ENCODE results near the gene MPV17. TPM values are rescaled to one million over a fixed set of nuclear protein-coding genes. Genes with fewer than 3 reads are reported as not detected.

Gene MPV17
- total and polyA plus RNA-seq, 2 of the 13 experiments (the other 11 are each of a cell fraction or from before 2014, with no cell fraction given): 48.9 to 129 TPM

GRCh38 chr2:27320958-27321543 is 1.8 kb downstream of the MPV17 start (continued):
- peak; percentile 80; the same call in 1 of the 2 replicates for TF ChIP-seq ZHX2 (IDR thresholded peaks at IDR 0.05; ENCODE audit: low read depth)
- TF ChIP-seq ZHX2 (CRISPR knock-in tag; IDR thresholded peaks at IDR 0.05; ENCODE audit: borderline replicate concordance): no peak
- TF ChIP-seq MED1 (CRISPR knock-in tag; IDR thresholded peaks at IDR 0.05): peak; percentile 92
- TF ChIP-seq ZNF580 (CRISPR knock-in tag; IDR thresholded peaks at IDR 0.05; ENCODE audit: borderline replicate concordance, low read depth): peak; percentile 80; the same call in 1 of the 2 replicates
- peak; percentile 66; the same call in 1 of the 2 replicates for TF ChIP-seq ZNF292 (CRISPR knock-in tag; IDR thresholded peaks at IDR 0.05; ENCODE audit: borderline replicate concordance, low read depth)
- TF ChIP-seq HMGA1 (CRISPR knock-in tag; conservative IDR thresholded peaks at IDR 0.05): no peak
- no peak for TF ChIP-seq HNRNPH1 (optimal IDR thresholded peaks at IDR 0.05; ENCODE audit: low read depth, low read length)
- no peak for TF ChIP-seq ZNF674 (CRISPR knock-in tag; IDR thresholded peaks at IDR 0.05; ENCODE audit: low read depth)
- TF ChIP-seq ZNF567 (CRISPR knock-in tag; IDR thresholded peaks at IDR 0.05; ENCODE audit: borderline replicate concordance): no peak
- no peak for TF ChIP-seq ZNF773 (CRISPR knock-in tag; IDR thresholded peaks at IDR 0.05; ENCODE audit: borderline replicate concordance)
- TF ChIP-seq CCAR2 (optimal IDR thresholded peaks at IDR 0.05; ENCODE audit: low read depth, low read length): no peak
- 0 out of 2 replicates have a peak, but pooled peaks have one; percentile 27 for TF ChIP-seq HIVEP1 (CRISPR knock-in tag; IDR thresholded peaks at IDR 0.05)
- peak; percentile 36; the same call in 1 of the 2 replicates for TF ChIP-seq KMT2A (CRISPR knock-in tag; IDR thresholded peaks at IDR 0.05)
- no peak for TF ChIP-seq ZKSCAN5 (CRISPR knock-in tag; IDR thresholded peaks at IDR 0.05)
- TF ChIP-seq MIXL1 (CRISPR knock-in tag; IDR thresholded peaks at IDR 0.05): peak; percentile 86
- no peak for TF ChIP-seq ISX (CRISPR knock-in tag; conservative IDR thresholded peaks at IDR 0.05)
- no peak for TF ChIP-seq ZNF251 (CRISPR knock-in tag; IDR thresholded peaks at IDR 0.05)
- TF ChIP-seq ZNF768 (CRISPR knock-in tag; IDR thresholded peaks at IDR 0.05): peak; percentile 52; the same call in 1 of the 2 replicates
- TF ChIP-seq TCF7 (IDR thresholded peaks at IDR 0.05; ENCODE audit: low read depth): no peak
- TF ChIP-seq SUZ12 (IDR thresholded peaks at IDR 0.05; ENCODE audit: low read depth, low read length): no peak
- TF ChIP-seq PAXIP1 (CRISPR knock-in tag; conservative IDR thresholded peaks at IDR 0.05): peak; percentile 86

Data from HepG2 (cell line).